Inflammatory macrophage (primary cell): ENCODE results near the gene MARCKSL1.
"Not testable (repeated sequence)": the region's sequence is repeated elsewhere in the genome, so short reads cannot be mapped to it uniquely, and the experiment has no call there.

Source experiments
- DNase-seq, 2 donors: peaks; one replicate each; pipeline ENCODE4 v3.0.0-alpha.2; 2020 to 2022
- total RNA-seq, 18 experiments: gene quantifications; one replicate each; lab custom pipeline; 2026; ENCODE audit warnings: mixed read lengths in 6 of 18, inconsistent platforms in 2 of 18; lab: John Stamatoyannopoulos, UW

The MARCKSL1 gene
- total RNA-seq = 0.33 to 30.1 (median 2.3) reads per million in 18 experiments

GRCh38 chr1:32335790-32336590, at the start of gene MARCKSL1:
Gene MARCKSL1 (minus strand): TSS chr1:32336233. CDS start chr1:32336033, 200 bp downstream.
- DNase-seq = peak; percentile 47 to 53

GRCh38 chr1:32380057-32380456, 44.0 kb upstream of the MARCKSL1 start:
- peak; percentile 43 to 58 for DNase-seq

GRCh38 chr1:32377541-32378220, 41.6 kb upstream of the MARCKSL1 start:
- DNase-seq = no peak

- DNase-seq = no peak
Measured at GRCh38 chr1:32376199-32376598, 40.2 kb upstream of the MARCKSL1 start.

- DNase-seq = no peak
Measured at GRCh38 chr1:32373996-32374592, 38.1 kb upstream of the MARCKSL1 start.

GRCh38 chr1:32372149-32372756, 36.2 kb upstream of the MARCKSL1 start:
- DNase-seq = peak; percentile 14 to 43

GRCh38 chr1:32367912-32368635, 32.0 kb upstream of the MARCKSL1 start:
- no peak for DNase-seq

- DNase-seq = no peak
Measured at GRCh38 chr1:32365445-32365844, 29.4 kb upstream of the MARCKSL1 start.

GRCh38 chr1:32364836-32365235, 28.8 kb upstream of the MARCKSL1 start:
- DNase-seq = no peak

- no peak for DNase-seq
Measured at GRCh38 chr1:32363713-32364112, 27.7 kb upstream of the MARCKSL1 start.

- DNase-seq = no peak
Measured at GRCh38 chr1:32362474-32363313, 26.7 kb upstream of the MARCKSL1 start, which contains the start of the genes FAM229A and TSSK3. Gene FAM229A (minus strand): TSS chr1:32362485. CDS start chr1:32362091, 394 bp downstream. Gene TSSK3 (plus strand): TSS chr1:32362539. CDS start chr1:32362702, 163 bp downstream.

GRCh38 chr1:32361674-32362473, 25.8 kb upstream of the MARCKSL1 start:
- peak in 1 of 2 donors; percentile 26 for DNase-seq

GRCh38 chr1:32361308-32361673, 25.3 kb upstream of the MARCKSL1 start:
- no peak for DNase-seq

GRCh38 chr1:32358435-32358834, 22.4 kb upstream of the MARCKSL1 start:
- DNase-seq = no peak

- no peak for DNase-seq
Measured at GRCh38 chr1:32357614-32358013, 21.6 kb upstream of the MARCKSL1 start.

GRCh38 chr1:32356478-32356877, 20.4 kb upstream of the MARCKSL1 start:
- DNase-seq = no peak

GRCh38 chr1:32355778-32356177, 19.7 kb upstream of the MARCKSL1 start:
- DNase-seq = not testable (repeated sequence)

GRCh38 chr1:32353886-32354570, 18.0 kb upstream of the MARCKSL1 start:
- peak; percentile 50 to 54 for DNase-seq

- DNase-seq = no peak
Measured at GRCh38 chr1:32353431-32353830, 17.4 kb upstream of the MARCKSL1 start.
